A549 (cell line): ENCODE measurements around the gene RPLP1. TPM values are rescaled to one million over a fixed set of nuclear protein-coding genes. Genes with fewer than 3 reads are reported as not detected.

ENCODE experiments used
- ATAC-seq, 2 experiments: fragments of 200-7000 bp in 1 of 2; fragments of >200 bp in 1 of 2; cut with Nextera tagmentation in 1 of 2; cut with Tn5 transposase in 1 of 2; 3 replicates each; pipeline versions ENCODE4 v1.8.0 to v1.9.1; 2018 to 2020; ENCODE audit warnings: mild to moderate bottlenecking in 1 of 2, moderate library complexity in 1 of 2
- CTCF ChIA-PET: fragments of 300-600 bp; sonication (Branson Sonifier 250); formaldehyde crosslinking; extraction: SDS; loops from one replicate; lab custom pipeline; 2021; ENCODE audit warnings: antibody characterized with exemption, inconsistent platforms; lab: Yijun Ruan, JAX
- POLR2A ChIA-PET: fragments of 350-600 bp; formaldehyde crosslinking; extraction: SDS; loops from one replicate; lab custom pipeline; 2021; ENCODE audit warnings: antibody characterized with exemption, inconsistent platforms; lab: Yijun Ruan, JAX
- DNase-seq, 2 experiments: peaks; one replicate each; pipeline versions ENCODE4 v3.0.0 to v3.0.0-alpha.2; 2011 to 2016; ENCODE audit warnings: low read depth in 1 of 2, low spot score in 1 of 2
- FAIRE-seq: peaks from 2 replicates; lab custom pipeline; 2011; peaks lifted over from hg19 to GRCh38; lab: Jason Lieb, UNC
- H3K27ac ChIP-seq, 2 experiments: fragments of >200 bp; sonication (Bioruptor Twin); formaldehyde crosslinking; 3 replicates each; pipeline ENCODE4 v1.5.1; 2016 to 2017
- H3K4me1 ChIP-seq: fragments of >200 bp; sonication (Bioruptor Twin); formaldehyde crosslinking; 3 replicates; pipeline ENCODE4 v1.6.1; 2016
- H3K4me2 ChIP-seq: fragments of >200 bp; sonication (Bioruptor Twin); formaldehyde crosslinking; 3 replicates; pipeline ENCODE4 v1.6.1; 2016
- H3K4me3 ChIP-seq: fragments of >200 bp; sonication (Bioruptor Twin); formaldehyde crosslinking; 3 replicates; pipeline ENCODE4 v1.5.1; 2016
- H3K9me3 ChIP-seq: fragments of >200 bp; sonication (Bioruptor Twin); formaldehyde crosslinking; 3 replicates; pipeline ENCODE4 v1.6.1; 2016
- CBX2 ChIP-seq: fragments of 200-600 bp; sonication (generic); IDR thresholded peaks from 2 replicates; pipeline ENCODE4 v1.6.1; 2016; ENCODE audit warnings: low read depth, mild to moderate bottlenecking, borderline replicate concordance
- CEBPB ChIP-seq, 2 experiments: fragments of >200 bp in 1 of 2; sonication (Bioruptor Twin) in 1 of 2; formaldehyde crosslinking in 1 of 2; IDR thresholded peaks; 2 replicates each; pipeline ENCODE4 v1.6.1; 2012 to 2016
- CHD2 ChIP-seq: fragments of 150-350 bp; IDR thresholded peaks from 2 replicates; pipeline ENCODE4 v1.6.1; 2014; ENCODE audit warnings: low read length; ENCODE audit not compliant: partially characterized antibody
- EHMT2 ChIP-seq: fragments of 200-600 bp; sonication (generic); IDR thresholded peaks from 2 replicates; pipeline ENCODE4 v1.6.1; 2016; ENCODE audit warnings: antibody characterized with exemption, low read depth, mild to moderate bottlenecking, moderate library complexity
- EP300 ChIP-seq, 2 experiments: fragments of >200 bp; sonication (Bioruptor Twin); formaldehyde crosslinking; IDR thresholded peaks; 2 replicates in 1 of 2; 3 replicates in 1 of 2; pipeline ENCODE4 v1.6.1; 2016 to 2017
- HDAC2 ChIP-seq: fragments of 200-600 bp; sonication (generic); IDR thresholded peaks from 2 replicates; pipeline ENCODE4 v1.6.1; 2016
- HES2 ChIP-seq: fragments of >200 bp; sonication (Bioruptor Twin); formaldehyde crosslinking; IDR thresholded peaks from 2 replicates; pipeline ENCODE4 v1.6.1; 2016
- HOXB5 ChIP-seq: fragments of 250-450 bp; sonication (Bioruptor Pico); IDR thresholded peaks from 2 replicates; pipeline ENCODE4 v1.5.0; 2020; ENCODE audit warnings: mild to moderate bottlenecking, moderate library complexity
- JUNB ChIP-seq: fragments of >200 bp; sonication (Bioruptor Twin); formaldehyde crosslinking; IDR thresholded peaks from 2 replicates; pipeline ENCODE4 v1.6.1; 2016
- NPAS2 ChIP-seq: fragments of 250-450 bp; sonication (Bioruptor Pico); IDR thresholded peaks from 2 replicates; pipeline ENCODE4 v1.8.0; 2022; ENCODE audit warnings: mild to moderate bottlenecking, moderate library complexity, borderline replicate concordance
- NR3C1 ChIP-seq: fragments of >200 bp; sonication (Bioruptor Twin); formaldehyde crosslinking; IDR thresholded peaks from 3 replicates; pipeline ENCODE4 v1.6.1; 2017
- PHF8 ChIP-seq: fragments of 200-600 bp; sonication (generic); IDR thresholded peaks from 2 replicates; pipeline ENCODE4 v1.6.1; 2016; ENCODE audit warnings: low read depth, mild to moderate bottlenecking, antibody characterized with exemption, moderate library complexity, borderline replicate concordance
- POLR2AphosphoS2 ChIP-seq: conservative IDR thresholded peaks from 2 replicates; pipeline ENCODE4 v1.6.1; 2012; ENCODE audit warnings: low read length, improper control_type of control experiment, inconsistent platforms
- RARB ChIP-seq: fragments of 250-450 bp; sonication (Bioruptor Pico); IDR thresholded peaks from 2 replicates; pipeline ENCODE4 v1.8.0; 2021; ENCODE audit warnings: mild to moderate bottlenecking, moderate library complexity
- TFCP2L1 ChIP-seq: fragments of 250-450 bp; sonication (Bioruptor Pico); IDR thresholded peaks from 2 replicates; pipeline ENCODE4 v1.5.0; 2021; ENCODE audit warnings: mild to moderate bottlenecking
- USF2 ChIP-seq: fragments of 450-650 bp; IDR thresholded peaks from 2 replicates; pipeline ENCODE4 v1.6.1; 2014; ENCODE audit warnings: antibody characterized with exemption
- ZC3H11A ChIP-seq: fragments of 450-650 bp; IDR thresholded peaks from 2 replicates; pipeline ENCODE4 v1.6.1; 2014; ENCODE audit warnings: antibody characterized with exemption, mild to moderate bottlenecking
- ZFP36 ChIP-seq: fragments of 450-650 bp; IDR thresholded peaks from 2 replicates; pipeline ENCODE4 v1.6.1; 2014; ENCODE audit warnings: borderline replicate concordance; ENCODE audit not compliant: partially characterized antibody
- ZNF302 ChIP-seq: fragments of 250-450 bp; sonication (Bioruptor Pico); IDR thresholded peaks from 2 replicates; pipeline ENCODE4 v1.9.0; 2021; ENCODE audit warnings: inconsistent platforms, mild to moderate bottlenecking, moderate library complexity
- ZSCAN20 ChIP-seq: fragments of 250-450 bp; sonication (Bioruptor Pico); IDR thresholded peaks from 2 replicates; pipeline ENCODE4 v1.8.0; 2022; ENCODE audit warnings: mild to moderate bottlenecking, moderate library complexity
- WGBS: methylation state at CpG from one replicate; pipeline ENCODE4 v1.1.6; 2017; ENCODE audit errors: missing lambda C conversion rate; 5-methylcytosine and 5-hydroxymethylcytosine counted together
- polyA plus RNA-seq, 4 experiments: library from polyadenylated mRNA; depleted of rRNA in 3 of 4; stranded (reverse); fragments of >200 nt; fragmentation: RNase III in 1 of 4; extraction: RNeasy Plus Mini Kit Qiagen cat#74134 plus additional on column Dnase treatment in 1 of 4; gene quantifications; 2 replicates in 3 of 4; 3 replicates in 1 of 4; pipeline ENCODE4 v1.2.3, GENCODE V29; 2011 to 2017
- TF ChIP-seq, protein P1 (sequence below): fragments of >200 bp; sonication (Bioruptor Twin); formaldehyde crosslinking; IDR thresholded peaks from 3 replicates; pipeline ENCODE4 v1.5.1; 2016
- TF ChIP-seq, protein P2 (sequence below): fragments of 250-450 bp; sonication (Bioruptor Pico); IDR thresholded peaks from 2 replicates; pipeline ENCODE4 v1.5.0; 2020; ENCODE audit warnings: low read depth, mild to moderate bottlenecking, moderate library complexity
- TF ChIP-seq, protein P3 (sequence below): fragments of 250-450 bp; sonication (Bioruptor Pico); IDR thresholded peaks from 2 replicates; pipeline ENCODE4 v1.5.0; 2021; ENCODE audit warnings: mild to moderate bottlenecking, moderate library complexity, borderline replicate concordance

RPLP1 gene
- polyA plus RNA-seq, 2 of the 4 experiments (the other 2 are of a cell fraction): 1,245 to 4,104 TPM

DNA sequence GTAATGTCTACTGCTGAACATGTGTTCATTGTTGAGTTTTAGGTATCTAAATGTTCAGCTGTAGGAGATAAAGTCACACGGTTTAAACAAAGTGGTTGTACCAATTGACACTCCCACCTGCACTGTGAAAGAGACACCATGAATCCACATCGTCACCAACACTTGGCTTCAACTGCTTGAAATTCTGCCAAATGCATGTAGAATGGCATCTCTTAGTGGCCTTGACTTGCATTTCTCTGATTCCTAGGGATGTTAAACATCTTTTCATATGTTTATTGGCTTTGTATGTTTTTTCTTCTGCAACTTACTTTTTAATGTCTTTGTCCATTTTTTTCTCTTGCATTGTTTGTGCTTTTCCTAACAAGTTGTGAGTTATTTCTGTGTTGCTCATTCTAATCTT, 43.4 kb downstream of the RPLP1 start:
- TF ChIP-seq ZSCAN20 (CRISPR knock-in tag): no peak
- TF ChIP-seq EP300 (IDR thresholded peaks at IDR 0.05): no peak
- no peak for TF ChIP-seq ZFP36
- TF ChIP-seq NPAS2: no peak
- no peak for TF ChIP-seq USF2
- ChIA-PET POLR2A (no interaction called here), CTCF (no interaction called here)
- DNase-seq (no peak), ATAC-seq (no peak), FAIRE-seq (peak; percentile 43)
- Histone ChIP-seq H3K4me1 (no peaks in the 10 kb centered on the region), H3K27ac (no peak overlapping the region), H3K4me3 (no peak overlapping the region), H3K4me2 (no peak overlapping the region), H3K9me3 (0 out of 3 replicates have a peak, but pooled peaks cover 2% of the 10 kb centered on the region)
- WGBS: 42% methylated on average over 2 of the region's 2 CpGs

DNA sequence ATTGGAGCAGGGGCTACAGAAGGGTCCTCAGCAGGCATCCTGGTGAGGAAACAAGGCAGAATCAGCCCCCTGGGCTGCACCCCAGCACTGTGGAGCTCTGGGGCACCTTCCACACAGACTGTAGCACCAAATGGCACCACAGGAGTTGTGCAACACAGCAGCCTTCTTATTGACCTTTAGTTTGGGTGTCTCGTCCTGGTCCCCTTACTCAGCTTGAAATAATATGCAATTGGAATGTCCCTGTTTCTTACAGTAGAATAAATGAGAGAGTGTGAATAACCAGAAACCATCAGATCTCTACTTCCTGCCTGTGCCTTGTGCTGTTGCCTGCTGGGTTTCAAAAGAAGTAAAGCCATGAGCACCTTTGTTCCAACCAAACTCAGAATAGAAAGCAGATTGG, 44.5 kb downstream of the RPLP1 start:
- H3K4me1 ChIP-seq: no peaks in the 10 kb centered on the region
- no peak for DNase-seq
- CTCF ChIA-PET: interaction anchor here (0.6 to 1.0 kb wide), 2 partner anchors 18 to 27 kb away, joined by 3 read pairs; no protein-coding TSS in a partner anchor
- WGBS: 50% methylated on average over 1 of the region's 1 CpG
- no peak for ATAC-seq
- POLR2A ChIA-PET: no interaction called here
- H3K4me2 ChIP-seq: no peak overlapping the region
- H3K4me3 ChIP-seq: no peak overlapping the region
- no peak for TF ChIP-seq TFCP2L1 (CRISPR knock-in tag)
- TF ChIP-seq, protein P1, sequence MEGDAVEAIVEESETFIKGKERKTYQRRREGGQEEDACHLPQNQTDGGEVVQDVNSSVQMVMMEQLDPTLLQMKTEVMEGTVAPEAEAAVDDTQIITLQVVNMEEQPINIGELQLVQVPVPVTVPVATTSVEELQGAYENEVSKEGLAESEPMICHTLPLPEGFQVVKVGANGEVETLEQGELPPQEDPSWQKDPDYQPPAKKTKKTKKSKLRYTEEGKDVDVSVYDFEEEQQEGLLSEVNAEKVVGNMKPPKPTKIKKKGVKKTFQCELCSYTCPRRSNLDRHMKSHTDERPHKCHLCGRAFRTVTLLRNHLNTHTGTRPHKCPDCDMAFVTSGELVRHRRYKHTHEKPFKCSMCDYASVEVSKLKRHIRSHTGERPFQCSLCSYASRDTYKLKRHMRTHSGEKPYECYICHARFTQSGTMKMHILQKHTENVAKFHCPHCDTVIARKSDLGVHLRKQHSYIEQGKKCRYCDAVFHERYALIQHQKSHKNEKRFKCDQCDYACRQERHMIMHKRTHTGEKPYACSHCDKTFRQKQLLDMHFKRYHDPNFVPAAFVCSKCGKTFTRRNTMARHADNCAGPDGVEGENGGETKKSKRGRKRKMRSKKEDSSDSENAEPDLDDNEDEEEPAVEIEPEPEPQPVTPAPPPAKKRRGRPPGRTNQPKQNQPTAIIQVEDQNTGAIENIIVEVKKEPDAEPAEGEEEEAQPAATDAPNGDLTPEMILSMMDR: no peak
- no peak for TF ChIP-seq CEBPB (IDR thresholded peaks at IDR 0.05)
- TF ChIP-seq, protein P2, sequence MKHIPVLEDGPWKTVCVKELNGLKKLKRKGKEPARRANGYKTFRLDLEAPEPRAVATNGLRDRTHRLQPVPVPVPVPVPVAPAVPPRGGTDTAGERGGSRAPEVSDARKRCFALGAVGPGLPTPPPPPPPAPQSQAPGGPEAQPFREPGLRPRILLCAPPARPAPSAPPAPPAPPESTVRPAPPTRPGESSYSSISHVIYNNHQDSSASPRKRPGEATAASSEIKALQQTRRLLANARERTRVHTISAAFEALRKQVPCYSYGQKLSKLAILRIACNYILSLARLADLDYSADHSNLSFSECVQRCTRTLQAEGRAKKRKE (CRISPR knock-in tag): no peak
- no peak for TF ChIP-seq CHD2
- no peak for TF ChIP-seq ZC3H11A
- TF ChIP-seq CBX2: no peak
- no peak for TF ChIP-seq NR3C1
- no peak for TF ChIP-seq ZFP36
- TF ChIP-seq RARB (CRISPR knock-in tag): no peak
- no peak for TF ChIP-seq POLR2AphosphoS2
- TF ChIP-seq JUNB: no peak
- TF ChIP-seq, protein P3, sequence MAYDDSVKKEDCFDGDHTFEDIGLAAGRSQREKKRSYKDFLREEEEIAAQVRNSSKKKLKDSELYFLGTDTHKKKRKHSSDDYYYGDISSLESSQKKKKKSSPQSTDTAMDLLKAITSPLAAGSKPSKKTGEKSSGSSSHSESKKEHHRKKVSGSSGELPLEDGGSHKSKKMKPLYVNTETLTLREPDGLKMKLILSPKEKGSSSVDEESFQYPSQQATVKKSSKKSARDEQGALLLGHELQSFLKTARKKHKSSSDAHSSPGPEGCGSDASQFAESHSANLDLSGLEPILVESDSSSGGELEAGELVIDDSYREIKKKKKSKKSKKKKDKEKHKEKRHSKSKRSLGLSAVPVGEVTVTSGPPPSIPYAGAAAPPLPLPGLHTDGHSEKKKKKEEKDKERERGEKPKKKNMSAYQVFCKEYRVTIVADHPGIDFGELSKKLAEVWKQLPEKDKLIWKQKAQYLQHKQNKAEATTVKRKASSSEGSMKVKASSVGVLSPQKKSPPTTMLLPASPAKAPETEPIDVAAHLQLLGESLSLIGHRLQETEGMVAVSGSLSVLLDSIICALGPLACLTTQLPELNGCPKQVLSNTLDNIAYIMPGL (CRISPR knock-in tag): no peak
- no peak for TF ChIP-seq HES2
- no peak for TF ChIP-seq HDAC2
- TF ChIP-seq HOXB5 (CRISPR knock-in tag): no peak
- no peak for TF ChIP-seq ZSCAN20 (CRISPR knock-in tag)
- TF ChIP-seq ZNF302: no peak
- TF ChIP-seq PHF8: no peak
- no peak for TF ChIP-seq EHMT2
- no peaks in the 10 kb centered on the region for H3K9me3 ChIP-seq
- H3K27ac ChIP-seq: no peak overlapping the region
- no peak for FAIRE-seq
